Heart left ventricle (tissue), 16 donors: ENCODE measurements around the gene AMZ2. TPM values are rescaled to one million over a fixed set of nuclear protein-coding genes. Genes with fewer than 3 reads are reported as not detected.

Experiments
- ATAC-seq, 4 donors: fragments of 200-7000 bp; cut with Tn5 transposase; one replicate each; pipeline ENCODE4 v1.9.1; 2020 to 2022; ENCODE audit warnings: moderate library complexity in 4 of 4, mild to moderate bottlenecking in 3 of 4, moderate number of reproducible peaks in 1 of 4
- DNase-seq, 5 donors: peaks; one replicate each; pipeline ENCODE4 v3.0.0-alpha.2; 2020
- H3K27ac ChIP-seq, 12 donors: fragments of 200-600 bp; sonication (generic) in 4 of 12; one replicate each; pipeline versions ENCODE4 v1.5.0 to v1.8.0; 2016 to 2022; ENCODE audit warnings: mild to moderate bottlenecking in 2 of 12
- H3K27me3 ChIP-seq, 9 donors: fragments of 200-600 bp; sonication (generic) in 2 of 9; one replicate each; pipeline versions ENCODE4 v1.5.1 to v1.8.0; 2016 to 2022; ENCODE audit warnings: mild to moderate bottlenecking in 3 of 9
- H3K36me3 ChIP-seq, 9 donors: fragments of 200-600 bp; sonication (generic) in 2 of 9; one replicate each; pipeline versions ENCODE4 v1.5.0 to v1.8.0; 2018 to 2022; ENCODE audit warnings: mild to moderate bottlenecking in 2 of 9
- H3K4me1 ChIP-seq, 12 donors: fragments of 200-600 bp; sonication (generic) in 4 of 12; one replicate each; pipeline versions ENCODE4 v1.5.0 to v1.8.0; 2016 to 2022; ENCODE audit warnings: mild to moderate bottlenecking in 3 of 12
- H3K4me3 ChIP-seq, 12 donors: fragments of 200-600 bp; sonication (generic) in 4 of 12; one replicate each; pipeline versions ENCODE4 v1.5.0 to v1.8.0; 2017 to 2022; ENCODE audit warnings: mild to moderate bottlenecking in 9 of 12, moderate library complexity in 4 of 12
- H3K9me3 ChIP-seq, 12 donors: fragments of 200-600 bp; sonication (generic) in 4 of 12; one replicate each; pipeline versions ENCODE4 v1.5.0 to v1.8.0; 2016 to 2022; ENCODE audit warnings: mild to moderate bottlenecking in 1 of 12
- CTCF ChIP-seq, 12 donors: fragments of 200-600 bp; sonication (generic) in 4 of 12; IDR thresholded peaks; one replicate each; pipeline versions ENCODE4 v1.5.0 to v1.8.0; 2018 to 2022; ENCODE audit warnings: antibody characterized with exemption in 12 of 12, mild to moderate bottlenecking in 5 of 12
- POLR2A ChIP-seq, 2 donors: fragments of 450-650 bp; IDR thresholded peaks; one replicate each; pipeline ENCODE4 v1.6.1; 2017; ENCODE audit warnings: antibody characterized with exemption in 2 of 2, mild to moderate bottlenecking in 2 of 2, moderate library complexity in 2 of 2
- WGBS, 4 donors: extraction: QIAGEN DNeasy Blood & Tissue Kit in 2 of 4; methylation state at CpG; one replicate each; pipeline versions ENCODE4 v1.1.5 to v1.1.7; 2013 to 2018; 5-methylcytosine and 5-hydroxymethylcytosine counted together
- intact Hi-C, 10 donors: fragments of 100-400 bp; cut with DNase I; formaldehyde crosslinking; loops; one replicate each; pipeline versions ENCODE4 v1.11.1 to v1.14.2; 2022
- long read RNA-seq, 3 donors: library from polyadenylated mRNA; unstranded; transcript quantifications; one replicate each; pipeline ENCODE4 v2.0.0, GENCODE V29; 2020 to 2021
- polyA plus RNA-seq, 2 donors: library from polyadenylated mRNA; stranded (reverse); fragments of 200-250 nt; gene quantifications; one replicate each; pipeline ENCODE4 v1.2.3, GENCODE V29; 2013
- total RNA-seq, 9 donors: library from RNA; depleted of rRNA in 2 of 9; stranded (reverse); fragments of >200 nt in 2 of 9; fragmentation: NEBNext Ultra II Directional in 3 of 9; extraction: Animal tissue kit (Norgen Biotek cat#: 25700) in 3 of 9; gene quantifications; one replicate each; pipeline versions ENCODE4 v1.1.0 to v1.2.4, GENCODE V29; 2016 to 2023
- donor health status: ischemic (EF 13 %, LVEDD 7.1; RV severe dilation, severe dysfunction).
- donor health status: healthy with polysubstance abuse.
- donor health status: DM: no; HTN: yes; CAD: no.
- donor health status: DM: no; HTN: no; CAD: no.
- donor health status: ischemic (EF 25% LVEDD 6.9; RV normal size, moderate dysfunction).
- donor health status: ischemic (EF 25% LVEDD 5.7; RV mildly dilated, moderate dysfunction).
- donor health status: healthy.
- donor health status: DM: yes; HTN: yes; CAD: no.
- donor health status: ischemic (EF 35%, LVEDD 5.7; RV mildly dilated, moderate dysfunction).
- donor health status: nonischemic (EF 11% LVEDD 7.7; RV severe dilation, severe dysfunction).
- donor health status: DM: yes; HTN: yes; CAD: no.
- donor health status: PGD.
- donor health status: ischemic (EF 29% LVEDD 5.4; RV normal size, mild dysfunction).
- donor health status: nonischemic (EF 23%, LVEDD 6.1; RV moderate dilation, normal function).

Gene AMZ2
- total RNA-seq (100 to 1,000 TPM in 4 of 9 donors, 10 to 100 TPM in 5; 59.0 to 141 (median 91.3) TPM), polyA plus RNA-seq (10 to 100 TPM; 52.9 to 89.1 TPM)
- long read RNA-seq, donor 1, transcript AMZ2-202 (7 exons, 2,402 nt) = major isoform, 87 of 152 reads
- long read RNA-seq, donor 1, transcript AMZ2-203 (8 exons, 1,378 nt) = minor isoform, 20 of 152 reads
- long read RNA-seq, donor 1, partial matches to known transcripts = 1 of 152 reads
- long read RNA-seq, donor 1, other reads (novel, unspliced or antisense) = 43 of 152 reads
- long read RNA-seq, donor 2, transcript AMZ2-210 (8 exons, 1,339 nt) = minor isoform, 6 of 377 reads
- long read RNA-seq, donor 2, transcript AMZ2-202 (7 exons, 2,402 nt) = major isoform, 162 of 377 reads
- long read RNA-seq, donor 2, transcript AMZ2-203 (8 exons, 1,378 nt) = minor isoform, 96 of 377 reads
- long read RNA-seq, donor 2, partial matches to known transcripts = 12 of 377 reads
- long read RNA-seq, donor 2, other reads (novel, unspliced or antisense) = 94 of 377 reads
- long read RNA-seq, donor 3, transcript AMZ2-202 (7 exons, 2,402 nt) = major isoform, 72 of 109 reads
- long read RNA-seq, donor 3, transcript AMZ2-203 (8 exons, 1,378 nt) = minor isoform, 13 of 109 reads
- long read RNA-seq, donor 3, partial matches to known transcripts = 1 of 109 reads
- long read RNA-seq, donor 3, other reads (novel, unspliced or antisense) = 22 of 109 reads

- 0 to 1% (median 0%) methylated on average over 37 to 97 of the region's 97 CpGs for WGBS, 4 donors
- peaks cover 0 to 26% (median 13%) of the 10 kb centered on the region in 12 donors for H3K4me1 ChIP-seq
- intact Hi-C loops = loop anchor here in 4 of 10 donors (5.0 kb wide), 3 partner anchors 40 to 265 kb away; partner anchors contain the start of gene PRKAR1A (in 1 of the 4)
- H3K27me3 ChIP-seq = no peaks in the 10 kb centered on the region
- TF ChIP-seq POLR2A (IDR thresholded peaks at IDR 0.05) (peak; percentile 76 to 98), CTCF (IDR thresholded peaks at IDR 0.05) (no peak)
- peak within 1 kb of the TSS; percentile 89 to 99 (median 98) for H3K27ac ChIP-seq
- DNase-seq (peak; percentile 94 to 99 (median 96)), ATAC-seq (peak; percentile 98 to 100 (median 98))
- peak within 1 kb of the TSS; percentile 68 to 94 (median 86) for H3K4me3 ChIP-seq
- H3K36me3 ChIP-seq = peaks cover 0 to 26% (median 21%) of the 10 kb centered on the region in 9 donors
- H3K9me3 ChIP-seq = no peaks in the 10 kb centered on the region
Measured at GRCh38 chr17:68247445-68248198, at the start of gene AMZ2. TSS of gene AMZ2 (plus strand) at chr17:68248043. CDS start at chr17:68250188, 2,145 bp downstream.

GRCh38 chr17:68198931-68199836 is 48.7 kb upstream of the AMZ2 start:
- Histone ChIP-seq H3K27ac (no peak overlapping the region), H3K4me1 (peaks cover 10 to 55% (median 43%) of the 10 kb centered on the region in 12 donors), H3K36me3 (no peaks in the 10 kb centered on the region), H3K27me3 (peaks cover 32 to 58% (median 39%) of the 10 kb centered on the region in 9 donors), H3K9me3 (no peaks in the 10 kb centered on the region), H3K4me3 (peak overlapping the region; percentile 2 to 51 (median 42))
- 1 to 6% (median 3%) methylated on average over 21 to 101 of the region's 101 CpGs for WGBS, 4 donors
- no peak for DNase-seq
- intact Hi-C loops = no loop called here
- TF ChIP-seq POLR2A (IDR thresholded peaks at IDR 0.05) = no peak
- TF ChIP-seq CTCF (IDR thresholded peaks at IDR 0.05) = no peak
- no peak for ATAC-seq

GRCh38 chr17:68199837-68200688 is 47.8 kb upstream of the AMZ2 start:
- Histone ChIP-seq H3K36me3 (no peaks in the 10 kb centered on the region), H3K4me1 (peaks cover 10 to 61% (median 46%) of the 10 kb centered on the region in 12 donors), H3K27ac (peak overlapping the region in 3 of 12 donors; percentile 30 to 42 (median 31)), H3K4me3 (peak overlapping the region in 11 of 12 donors; percentile 28 to 52 (median 45)), H3K27me3 (peaks cover 32 to 57% (median 39%) of the 10 kb centered on the region in 9 donors), H3K9me3 (no peaks in the 10 kb centered on the region)
- 4 to 8% (median 6%) methylated on average over 22 to 30 of the region's 30 CpGs for WGBS, 4 donors
- ATAC-seq = no peak
- no peak for TF ChIP-seq POLR2A (IDR thresholded peaks at IDR 0.05)
- TF ChIP-seq CTCF (IDR thresholded peaks at IDR 0.05) = no peak
- no peak for DNase-seq
- intact Hi-C loops = loop anchor here in 3 of 10 donors (1.0 to 10.0 kb wide), 5 partner anchors 27 to 265 kb away; no protein-coding TSS in a partner anchor
